H1 (cell line): ENCODE data around the gene CGN.

Source experiments
- BRCA1 ChIP-seq: IDR thresholded peaks from 2 replicates; pipeline ENCODE4 v1.6.1; 2012; ENCODE audit warnings: low read depth, low read length, improper control_type of control experiment
- CBX5 ChIP-seq: fragments of 300-800, 300-1000 bp; sonication (generic); IDR thresholded peaks from 2 replicates; pipeline ENCODE4 v1.7.1; 2016; ENCODE audit warnings: antibody characterized with exemption, low read length, low read depth
- CTCF ChIP-seq, 3 experiments: IDR thresholded peaks; 1 replicate in 2 of 3; 2 replicates in 1 of 3; pipeline versions ENCODE4 v1.5.1 to v1.6.1; 2011; ENCODE audit warnings: low read length in 3 of 3, mild to moderate bottlenecking in 3 of 3, inconsistent platforms in 2 of 3, low read depth in 1 of 3, moderate library complexity in 1 of 3; ENCODE audit not compliant: insufficient read depth in 1 of 3; ENCODE audit errors: control extremely low read depth in 1 of 3
- EZH2 ChIP-seq: fragments of 200-600 bp; sonication (generic); IDR thresholded peaks from 2 replicates; pipeline ENCODE4 v1.7.1; 2012; ENCODE audit warnings: low read depth, mild to moderate bottlenecking, moderate library complexity, low read length, inconsistent platforms; ENCODE audit not compliant: severe bottlenecking
- KDM1A ChIP-seq: fragments of 200-600, 300-600 bp; sonication (generic); IDR thresholded peaks from 2 replicates; pipeline ENCODE4 v1.7.1; 2016; ENCODE audit warnings: mild to moderate bottlenecking, low read length, borderline replicate concordance
- NRF1 ChIP-seq: IDR thresholded peaks from 2 replicates; pipeline ENCODE4 v1.6.1; 2011; ENCODE audit warnings: mild to moderate bottlenecking, low read depth, low read length, improper control_type of control experiment
- POLR2A ChIP-seq, 2 experiments: IDR thresholded peaks; 1 replicate in 1 of 2; 2 replicates in 1 of 2; pipeline ENCODE4 v1.6.1; 2011; ENCODE audit warnings: low read depth in 2 of 2, low read length in 2 of 2, mild to moderate bottlenecking in 2 of 2; ENCODE audit errors: control extremely low read depth in 1 of 2
- SIX5 ChIP-seq: IDR thresholded peaks from 2 replicates; pipeline ENCODE4 v1.6.1; 2011; ENCODE audit warnings: mild to moderate bottlenecking, low read depth, low read length
- TAF7 ChIP-seq: optimal IDR thresholded peaks from 2 replicates; pipeline ENCODE3; 2011; ENCODE audit warnings: low read depth, mild to moderate bottlenecking, inconsistent platforms, low read length, moderate library complexity, borderline replicate concordance
- YY1 ChIP-seq: IDR thresholded peaks from 2 replicates; pipeline ENCODE4 v1.6.1; 2011; ENCODE audit warnings: low read depth, mild to moderate bottlenecking, low read length

- TF ChIP-seq NRF1 = no peak
- no peak for TF ChIP-seq SIX5
- TF ChIP-seq CTCF (IDR thresholded peaks at IDR 0.05; ENCODE audit: control extremely low read depth in 1 of 3, insufficient read depth in 1 of 3, low read depth in 1 of 3, low read length in 3 of 3) = no peak
- peak; percentile 27 for TF ChIP-seq TAF7
- TF ChIP-seq POLR2A (IDR thresholded peaks at IDR 0.05; ENCODE audit: control extremely low read depth in 1 of 2, low read depth in 2 of 2, low read length in 2 of 2) = peak; percentile 82 to 85
- TF ChIP-seq BRCA1 = no peak
- no peak for TF ChIP-seq KDM1A
- no peak for TF ChIP-seq EZH2
- TF ChIP-seq CBX5 = no peak
- peak; percentile 93 for TF ChIP-seq YY1
Observed at GRCh38 chr1:151510957-151511635, at the start of gene CGN.
